Measurements from ENCODE around the gene FCHSD2.

FCHSD2 gene

DNA sequence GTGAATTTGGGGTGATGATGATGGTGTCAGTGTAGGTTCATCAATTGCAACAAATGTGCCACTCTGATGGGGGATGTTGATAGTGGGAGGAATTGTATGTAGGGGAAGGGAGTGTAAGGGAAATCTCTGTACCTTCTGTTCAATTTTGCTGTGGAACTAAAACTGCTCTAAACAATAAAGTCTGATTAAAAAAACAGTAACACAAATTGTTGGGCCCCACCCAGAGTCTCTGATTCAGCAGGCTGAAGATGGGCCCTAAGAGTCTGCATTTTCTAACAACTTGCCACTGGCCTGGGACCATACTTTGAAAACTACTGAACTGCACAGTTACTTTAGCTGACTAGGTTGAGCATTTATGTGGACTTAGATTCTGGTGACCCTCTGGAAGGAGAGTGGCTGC lies 214.7 kb downstream of the FCHSD2 start:
- no peak for FAIRE-seq
- TF ChIP-seq, protein P1, sequence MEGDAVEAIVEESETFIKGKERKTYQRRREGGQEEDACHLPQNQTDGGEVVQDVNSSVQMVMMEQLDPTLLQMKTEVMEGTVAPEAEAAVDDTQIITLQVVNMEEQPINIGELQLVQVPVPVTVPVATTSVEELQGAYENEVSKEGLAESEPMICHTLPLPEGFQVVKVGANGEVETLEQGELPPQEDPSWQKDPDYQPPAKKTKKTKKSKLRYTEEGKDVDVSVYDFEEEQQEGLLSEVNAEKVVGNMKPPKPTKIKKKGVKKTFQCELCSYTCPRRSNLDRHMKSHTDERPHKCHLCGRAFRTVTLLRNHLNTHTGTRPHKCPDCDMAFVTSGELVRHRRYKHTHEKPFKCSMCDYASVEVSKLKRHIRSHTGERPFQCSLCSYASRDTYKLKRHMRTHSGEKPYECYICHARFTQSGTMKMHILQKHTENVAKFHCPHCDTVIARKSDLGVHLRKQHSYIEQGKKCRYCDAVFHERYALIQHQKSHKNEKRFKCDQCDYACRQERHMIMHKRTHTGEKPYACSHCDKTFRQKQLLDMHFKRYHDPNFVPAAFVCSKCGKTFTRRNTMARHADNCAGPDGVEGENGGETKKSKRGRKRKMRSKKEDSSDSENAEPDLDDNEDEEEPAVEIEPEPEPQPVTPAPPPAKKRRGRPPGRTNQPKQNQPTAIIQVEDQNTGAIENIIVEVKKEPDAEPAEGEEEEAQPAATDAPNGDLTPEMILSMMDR (IDR thresholded peaks at IDR 0.05; ENCODE audit: insufficient read depth, missing control alignments), result no peak
- no peak for DNase-seq (ENCODE audit: insufficient read length, low spot score)

DNA sequence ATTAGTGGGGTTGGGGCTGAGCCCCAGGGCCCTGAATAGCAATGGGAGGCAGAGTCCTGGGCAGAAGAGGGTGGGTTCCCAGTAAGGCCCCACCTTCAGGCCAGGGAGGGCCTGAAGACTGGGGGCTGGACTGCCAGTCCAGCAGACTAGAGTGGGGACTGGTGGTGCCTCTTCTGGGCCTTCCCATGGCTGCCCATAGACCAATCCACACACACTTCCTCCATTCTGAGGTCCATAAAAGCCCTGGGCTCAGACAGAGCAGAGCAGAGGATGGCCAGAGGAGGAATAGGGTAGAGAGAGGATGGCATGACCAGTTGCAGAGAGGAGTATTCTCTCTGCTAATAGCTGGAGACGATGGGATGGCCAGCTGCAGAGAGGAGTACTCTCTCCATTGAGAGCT lies 216.0 kb downstream of the FCHSD2 start:
- DNase-seq (ENCODE audit: insufficient read length, low spot score), result no peak
- TF ChIP-seq, protein P1 (IDR thresholded peaks at IDR 0.05; ENCODE audit: insufficient read depth, missing control alignments), result no peak
- no peak for FAIRE-seq

DNA sequence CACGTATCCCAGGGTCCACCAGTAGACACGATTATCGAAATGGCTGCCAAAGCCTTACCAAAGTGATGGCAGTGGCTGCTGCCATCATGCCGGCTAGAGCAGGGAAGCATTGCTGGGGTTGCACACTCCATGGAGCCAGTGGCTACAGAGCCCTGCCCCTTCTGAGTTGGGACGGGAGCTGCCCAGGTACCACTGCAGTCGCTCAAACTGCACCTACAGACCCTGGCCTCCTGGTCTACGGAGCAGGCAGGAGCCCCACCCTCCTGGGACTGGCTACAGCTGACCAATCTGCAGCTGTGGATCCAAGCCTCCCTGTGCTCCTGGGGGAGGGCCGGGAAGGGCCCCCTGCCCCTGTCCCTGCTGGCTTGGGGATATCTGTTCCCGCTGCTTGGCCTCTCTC lies 216.5 kb downstream of the FCHSD2 start:
- no peak for DNase-seq (ENCODE audit: insufficient read length, low spot score)
- no peak for FAIRE-seq
- TF ChIP-seq, protein P1 (IDR thresholded peaks at IDR 0.05; ENCODE audit: insufficient read depth, missing control alignments), result no peak

DNA sequence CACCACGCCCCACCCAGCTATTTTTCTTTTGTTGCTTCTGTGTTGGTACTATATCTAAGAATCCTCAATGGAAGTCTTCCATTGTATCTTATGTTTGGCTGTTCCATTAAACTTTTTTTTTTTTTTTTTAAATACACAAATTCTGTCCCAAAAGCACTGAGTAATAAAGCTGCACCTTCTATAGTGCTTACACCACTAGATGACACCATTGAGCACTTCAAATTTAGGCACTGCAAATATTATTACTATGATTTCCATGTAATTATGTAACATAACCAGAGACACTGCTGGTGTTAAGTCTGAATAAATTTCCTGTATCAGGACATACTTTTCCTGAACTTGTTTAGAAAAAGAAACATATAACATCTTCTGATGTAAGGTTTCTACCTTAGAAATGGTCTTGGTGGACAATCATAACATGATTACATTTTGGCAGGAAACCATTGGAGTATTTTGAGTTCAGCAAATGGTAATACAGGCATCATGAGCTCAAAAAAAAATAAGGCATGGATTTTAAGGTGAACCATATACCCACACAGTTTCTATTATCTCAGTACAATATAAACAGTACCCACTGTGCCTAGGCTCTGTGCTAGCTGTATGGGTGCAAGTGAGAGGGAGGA lies 217.4 kb downstream of the FCHSD2 start:
- FAIRE-seq (no peak), DNase-seq (ENCODE audit: insufficient read length, low spot score) (no peak)
- TF ChIP-seq, protein P1 (IDR thresholded peaks at IDR 0.05; ENCODE audit: insufficient read depth, missing control alignments), result peak; percentile 30

DNA sequence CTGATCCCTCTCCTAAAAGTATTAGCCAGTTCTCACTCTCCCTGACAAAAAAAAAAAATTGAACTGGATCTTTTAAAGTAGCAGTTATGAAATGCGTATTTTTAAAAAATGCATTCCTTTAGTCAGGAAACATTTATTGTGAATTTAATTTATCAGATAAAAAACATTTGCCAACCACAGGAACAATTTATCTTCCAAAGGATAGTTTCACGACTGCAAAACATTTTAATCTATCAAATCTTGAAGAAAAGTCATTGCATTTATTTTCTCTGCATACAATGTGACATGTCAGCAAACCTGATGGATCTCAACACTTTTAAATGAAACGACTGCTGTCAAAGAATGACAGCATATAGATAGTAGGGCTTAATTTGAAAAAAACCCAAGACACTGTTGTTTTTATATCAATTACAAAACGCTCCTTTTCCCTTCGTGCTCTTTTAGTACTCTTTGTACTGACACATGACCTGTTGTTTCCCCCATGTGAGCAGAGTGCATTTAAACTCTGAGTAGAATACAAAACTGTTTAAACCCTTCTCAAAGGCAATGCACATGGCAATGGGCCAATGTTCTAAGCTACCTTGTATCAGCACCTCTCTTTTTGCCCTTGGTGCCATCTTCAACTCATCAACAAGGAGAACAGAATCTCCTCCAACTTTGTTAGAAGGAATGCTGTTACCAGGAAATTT lies 220.9 kb downstream of the FCHSD2 start:
- no peak for DNase-seq (ENCODE audit: insufficient read length, low spot score)
- TF ChIP-seq, protein P1 (IDR thresholded peaks at IDR 0.05; ENCODE audit: insufficient read depth, missing control alignments), result no peak
- FAIRE-seq, result no peak

DNA sequence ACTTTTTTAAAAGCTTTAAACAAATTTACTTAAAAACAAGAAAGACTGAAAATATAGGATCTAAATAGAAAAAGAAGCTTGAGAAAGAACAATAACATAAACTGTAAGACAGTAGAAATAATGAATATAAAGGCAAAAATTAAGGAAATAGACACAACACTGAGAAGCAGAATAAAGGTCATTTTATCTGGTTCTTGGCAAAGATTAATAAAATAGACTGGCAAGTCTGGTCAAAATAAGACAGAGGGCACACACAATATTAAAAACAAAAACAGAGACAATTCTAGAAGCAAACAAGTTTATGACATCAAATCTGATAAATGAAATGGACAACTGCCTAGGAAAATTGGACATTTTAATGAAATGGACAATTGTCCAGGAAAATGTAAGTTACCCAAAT lies 222.1 kb downstream of the FCHSD2 start:
- TF ChIP-seq, protein P1 (IDR thresholded peaks at IDR 0.05; ENCODE audit: insufficient read depth, missing control alignments), result no peak
- FAIRE-seq (no peak), DNase-seq (ENCODE audit: insufficient read length, low spot score) (no peak)

DNA sequence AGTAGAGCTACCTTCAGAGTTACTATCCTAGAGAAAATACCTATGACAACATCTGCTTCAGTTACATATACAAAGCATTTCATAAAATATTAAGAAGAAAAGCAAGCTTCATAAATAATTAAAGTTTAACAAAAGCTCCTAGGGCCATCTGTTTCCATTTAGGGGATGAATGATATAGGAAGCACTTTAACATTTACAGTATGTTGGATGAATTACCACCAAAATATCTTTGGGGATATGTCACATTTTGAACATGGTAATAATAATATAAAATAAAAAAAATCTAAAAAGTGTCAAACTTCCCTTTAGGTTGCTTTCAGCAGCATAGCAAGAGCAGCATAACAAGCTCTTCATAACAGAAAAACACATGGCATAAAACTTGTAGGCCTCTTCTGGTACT lies 223.3 kb downstream of the FCHSD2 start:
- TF ChIP-seq, protein P1 (IDR thresholded peaks at IDR 0.05; ENCODE audit: insufficient read depth, missing control alignments), result no peak
- DNase-seq (ENCODE audit: insufficient read length, low spot score) (no peak), FAIRE-seq (no peak)
